Measurements from ENCODE around the gene NUDT19. TPM values are rescaled to one million over a fixed set of nuclear protein-coding genes. Genes with fewer than 3 reads are reported as not detected.

The NUDT19 gene
- total RNA-seq, 4 donors from 2014 or later: 5.4 to 13.3 (median 9.0) TPM

DNA sequence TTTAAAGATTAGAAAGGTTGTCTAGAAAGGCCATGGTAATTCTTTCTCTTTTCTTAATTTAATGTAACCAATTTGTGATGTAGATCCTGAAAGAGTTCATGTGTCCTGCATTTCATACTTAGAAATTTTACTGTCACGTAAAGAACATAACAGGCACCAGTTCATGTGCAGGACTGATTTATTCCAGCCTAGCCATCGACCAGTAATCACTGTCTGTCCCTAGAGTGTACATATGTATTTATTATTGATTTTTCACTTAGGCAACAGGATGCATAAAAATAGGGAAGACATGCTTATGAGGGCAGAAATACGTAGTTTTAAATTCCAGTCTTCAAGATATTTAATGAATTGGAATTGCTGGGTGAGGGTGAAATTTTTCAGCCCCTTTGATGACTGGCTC, 65.6 kb downstream of the NUDT19 start:
- no peak for DNase-seq (ENCODE audit: extremely low spot score)
- H3K4me1 ChIP-seq: no peaks in the 10 kb centered on the region
- no peaks in the 10 kb centered on the region for H3K9me3 ChIP-seq
- H3K36me3 ChIP-seq: no peaks in the 10 kb centered on the region
- peaks cover 0 to 24% (median 0%) of the 10 kb centered on the region in 4 donors for H3K27me3 ChIP-seq
- no peak for TF ChIP-seq EP300 (IDR thresholded peaks at IDR 0.05)
- TF ChIP-seq, protein P1, sequence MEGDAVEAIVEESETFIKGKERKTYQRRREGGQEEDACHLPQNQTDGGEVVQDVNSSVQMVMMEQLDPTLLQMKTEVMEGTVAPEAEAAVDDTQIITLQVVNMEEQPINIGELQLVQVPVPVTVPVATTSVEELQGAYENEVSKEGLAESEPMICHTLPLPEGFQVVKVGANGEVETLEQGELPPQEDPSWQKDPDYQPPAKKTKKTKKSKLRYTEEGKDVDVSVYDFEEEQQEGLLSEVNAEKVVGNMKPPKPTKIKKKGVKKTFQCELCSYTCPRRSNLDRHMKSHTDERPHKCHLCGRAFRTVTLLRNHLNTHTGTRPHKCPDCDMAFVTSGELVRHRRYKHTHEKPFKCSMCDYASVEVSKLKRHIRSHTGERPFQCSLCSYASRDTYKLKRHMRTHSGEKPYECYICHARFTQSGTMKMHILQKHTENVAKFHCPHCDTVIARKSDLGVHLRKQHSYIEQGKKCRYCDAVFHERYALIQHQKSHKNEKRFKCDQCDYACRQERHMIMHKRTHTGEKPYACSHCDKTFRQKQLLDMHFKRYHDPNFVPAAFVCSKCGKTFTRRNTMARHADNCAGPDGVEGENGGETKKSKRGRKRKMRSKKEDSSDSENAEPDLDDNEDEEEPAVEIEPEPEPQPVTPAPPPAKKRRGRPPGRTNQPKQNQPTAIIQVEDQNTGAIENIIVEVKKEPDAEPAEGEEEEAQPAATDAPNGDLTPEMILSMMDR (IDR thresholded peaks at IDR 0.05): no peak
- TF ChIP-seq POLR2AphosphoS5 (IDR thresholded peaks at IDR 0.05): no peak
- no peak for TF ChIP-seq POLR2A (IDR thresholded peaks at IDR 0.05; ENCODE audit: low read depth)
- no peak overlapping the region for H3K27ac ChIP-seq (replicated peaks in 1 of 4)
- intact Hi-C loops (cut with DNase I): no loop called here
- H3K4me3 ChIP-seq: no peak overlapping the region
- 71% methylated on average over 3 of the region's 3 CpGs for WGBS

Small RNA genes lying within 50 kb of the gene (small RNA-seq; reads per million reads assigned to genes)
- gene RN7SL789P: 0 reads per million in 3 donors

Other genes starting within 250 kb of the NUDT19 start
- gene PDCD5, start 110.6 kb upstream of the NUDT19 start, total RNA-seq: 100 to 1,000 TPM in 3 of 4 donors, 10 to 100 TPM in 1; 98.8 to 132 (median 112) TPM
- gene ANKRD27, start 16.6 kb upstream of the NUDT19 start, total RNA-seq: 10 to 100 TPM; 43.2 to 58.1 (median 46.8) TPM
- gene RGS9BP, start 16.0 kb upstream of the NUDT19 start, total RNA-seq: 1 to 10 TPM; 1.5 to 5.5 (median 3.9) TPM
- gene TDRD12, start 27.9 kb downstream of the NUDT19 start, total RNA-seq: 1 to 10 TPM in 2 of 4 donors, under 1 TPM in 1, not detected in 1; 0.83 to 1.6 (median 1.3) TPM
- under 1 TPM in 3 of 4 donors, not detected in 1; 0.33 to 0.78 (median 0.52) TPM for gene SLC7A9, start 177.9 kb downstream of the NUDT19 start, total RNA-seq

All from esophagus muscularis mucosa (tissue), 4 donors.